RWPE2 (cell line): ENCODE results near the gene NME1.
A peak's percentile ranks its signal among the peaks of the same experiment; 100 is the strongest.
"Not testable (repeated sequence)": the region's sequence is repeated elsewhere in the genome, so short reads cannot be mapped to it uniquely, and the experiment has no call there.

Experiments
- ATAC-seq: fragments of 200-7000 bp; cut with Tn5 transposase; 3 replicates; pipeline ENCODE4 v1.9.1; 2021; ENCODE audit warnings: low read depth
- DNase-seq: peaks from one replicate; pipeline ENCODE4 v3.0.0-alpha.2; 2020; ENCODE audit warnings: low spot score
- H3K27ac ChIP-seq: fragments of 450-650 bp; 2 replicates; pipeline ENCODE4 v1.5.1; 2017; ENCODE audit warnings: mild to moderate bottlenecking; ENCODE audit not compliant: poor library complexity, severe bottlenecking
- H3K27me3 ChIP-seq: fragments of 250-450 bp; sonication (Bioruptor Pico); 2 replicates; pipeline ENCODE4 v1.5.1; 2021; ENCODE audit warnings: mild to moderate bottlenecking, moderate library complexity; ENCODE audit not compliant: insufficient read depth, poor library complexity, severe bottlenecking
- H3K36me3 ChIP-seq: fragments of 250-450 bp; sonication (Bioruptor Pico); 2 replicates; pipeline ENCODE4 v1.5.1; 2020; ENCODE audit warnings: low read depth, mild to moderate bottlenecking, moderate library complexity
- H3K4me1 ChIP-seq: fragments of 250-450 bp; sonication (Bioruptor Pico); 2 replicates; pipeline ENCODE4 v1.5.1; 2021; ENCODE audit warnings: mild to moderate bottlenecking, moderate library complexity; ENCODE audit not compliant: insufficient read depth, poor library complexity, severe bottlenecking
- H3K4me3 ChIP-seq: fragments of 250-450 bp; sonication (Bioruptor Pico); 2 replicates; pipeline ENCODE4 v1.5.1; 2021; ENCODE audit warnings: mild to moderate bottlenecking, moderate library complexity; ENCODE audit not compliant: severe bottlenecking
- H3K9me3 ChIP-seq: fragments of 250-450 bp; sonication (Bioruptor Pico); 2 replicates; pipeline ENCODE4 v1.5.1; 2021; ENCODE audit warnings: mild to moderate bottlenecking, moderate library complexity; ENCODE audit not compliant: severe bottlenecking
- TF ChIP-seq, protein P1 (sequence below): fragments of 450-650 bp; IDR thresholded peaks from one replicate; pipeline ENCODE4 v1.5.1; 2017; ENCODE audit warnings: mild to moderate bottlenecking, moderate library complexity; ENCODE audit not compliant: poor library complexity, severe bottlenecking

The NME1 gene

DNA sequence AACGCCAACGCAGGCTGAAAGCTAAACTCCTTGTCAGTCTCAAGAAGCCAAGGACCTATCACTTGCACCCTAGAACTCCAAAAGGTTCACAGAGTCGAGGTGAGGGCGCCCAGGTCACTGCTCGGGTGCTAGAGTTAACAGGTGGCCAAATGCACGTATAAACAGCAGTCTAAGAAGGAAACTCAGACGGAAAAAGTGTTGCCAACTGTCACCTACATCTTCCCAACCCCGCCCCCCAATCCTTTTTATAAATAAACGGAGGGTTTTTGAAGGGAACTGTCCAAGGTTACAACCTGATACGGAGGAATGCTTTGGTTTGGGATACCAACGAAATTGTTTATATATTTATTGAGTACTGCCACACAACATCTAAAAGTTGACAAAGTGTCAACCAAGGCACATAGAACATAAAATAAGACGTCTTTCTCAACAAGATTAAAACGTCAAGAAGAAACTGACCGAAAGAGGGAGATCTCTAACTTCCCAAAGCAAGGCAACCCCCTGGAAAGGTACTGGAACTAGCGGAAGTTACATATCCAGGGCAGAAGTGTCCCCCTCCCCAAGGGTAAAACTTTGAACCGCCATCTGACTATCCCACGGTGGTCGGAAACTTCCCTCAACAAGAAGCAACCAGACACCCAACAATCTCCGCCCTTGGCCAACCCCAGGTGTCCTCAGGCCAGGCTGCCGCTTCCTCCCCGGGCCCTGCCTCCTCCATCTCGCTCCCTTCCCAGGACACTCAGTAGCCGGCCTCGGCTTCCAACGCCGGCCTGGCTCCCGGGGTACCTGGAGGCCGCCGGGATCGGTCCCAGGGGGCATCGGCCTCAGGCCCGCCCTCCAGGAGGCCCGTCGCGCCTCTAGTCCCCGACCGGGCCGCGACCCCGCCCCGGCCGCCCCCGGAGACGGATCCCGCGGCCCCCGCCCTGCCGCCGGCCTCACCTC lies 33.7 kb upstream of the NME1 start:
- peaks cover 17% of the 10 kb centered on the region for H3K4me1 ChIP-seq
- H3K9me3 ChIP-seq, result no peaks in the 10 kb centered on the region
- H3K36me3 ChIP-seq, result 0 out of 2 replicates have a peak, but pooled peaks cover 4% of the 10 kb centered on the region
- H3K27me3 ChIP-seq, result no peaks in the 10 kb centered on the region
- DNase-seq (peak; percentile 66), ATAC-seq (peak; percentile 53)
- H3K4me3 ChIP-seq, result peak overlapping the region; percentile 75
- TF ChIP-seq, protein P1, sequence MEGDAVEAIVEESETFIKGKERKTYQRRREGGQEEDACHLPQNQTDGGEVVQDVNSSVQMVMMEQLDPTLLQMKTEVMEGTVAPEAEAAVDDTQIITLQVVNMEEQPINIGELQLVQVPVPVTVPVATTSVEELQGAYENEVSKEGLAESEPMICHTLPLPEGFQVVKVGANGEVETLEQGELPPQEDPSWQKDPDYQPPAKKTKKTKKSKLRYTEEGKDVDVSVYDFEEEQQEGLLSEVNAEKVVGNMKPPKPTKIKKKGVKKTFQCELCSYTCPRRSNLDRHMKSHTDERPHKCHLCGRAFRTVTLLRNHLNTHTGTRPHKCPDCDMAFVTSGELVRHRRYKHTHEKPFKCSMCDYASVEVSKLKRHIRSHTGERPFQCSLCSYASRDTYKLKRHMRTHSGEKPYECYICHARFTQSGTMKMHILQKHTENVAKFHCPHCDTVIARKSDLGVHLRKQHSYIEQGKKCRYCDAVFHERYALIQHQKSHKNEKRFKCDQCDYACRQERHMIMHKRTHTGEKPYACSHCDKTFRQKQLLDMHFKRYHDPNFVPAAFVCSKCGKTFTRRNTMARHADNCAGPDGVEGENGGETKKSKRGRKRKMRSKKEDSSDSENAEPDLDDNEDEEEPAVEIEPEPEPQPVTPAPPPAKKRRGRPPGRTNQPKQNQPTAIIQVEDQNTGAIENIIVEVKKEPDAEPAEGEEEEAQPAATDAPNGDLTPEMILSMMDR, result peak; percentile 32
- H3K27ac ChIP-seq, result peak overlapping the region; percentile 95

DNA sequence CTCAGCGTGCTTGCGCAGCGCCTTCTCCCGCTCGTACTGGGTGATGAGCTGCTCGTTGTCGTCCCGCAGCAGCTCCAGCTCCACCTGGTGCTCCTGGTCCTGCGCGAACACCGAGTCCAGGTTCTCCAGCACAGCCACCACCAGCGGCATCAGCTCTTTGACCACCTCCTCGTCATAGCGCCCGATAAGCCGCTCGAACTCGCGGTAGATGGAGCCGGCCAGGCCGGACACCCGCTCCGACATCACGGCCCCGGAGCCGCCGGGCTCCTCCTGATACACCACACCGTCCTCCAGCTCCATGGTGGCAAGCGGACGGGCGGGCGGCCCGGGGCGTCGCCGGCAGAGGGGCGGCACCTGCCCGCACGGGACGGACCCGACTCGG lies 33.0 kb upstream of the NME1 start:
- ATAC-seq, result peak; percentile 50
- peak overlapping the region; percentile 95 for H3K27ac ChIP-seq

DNA sequence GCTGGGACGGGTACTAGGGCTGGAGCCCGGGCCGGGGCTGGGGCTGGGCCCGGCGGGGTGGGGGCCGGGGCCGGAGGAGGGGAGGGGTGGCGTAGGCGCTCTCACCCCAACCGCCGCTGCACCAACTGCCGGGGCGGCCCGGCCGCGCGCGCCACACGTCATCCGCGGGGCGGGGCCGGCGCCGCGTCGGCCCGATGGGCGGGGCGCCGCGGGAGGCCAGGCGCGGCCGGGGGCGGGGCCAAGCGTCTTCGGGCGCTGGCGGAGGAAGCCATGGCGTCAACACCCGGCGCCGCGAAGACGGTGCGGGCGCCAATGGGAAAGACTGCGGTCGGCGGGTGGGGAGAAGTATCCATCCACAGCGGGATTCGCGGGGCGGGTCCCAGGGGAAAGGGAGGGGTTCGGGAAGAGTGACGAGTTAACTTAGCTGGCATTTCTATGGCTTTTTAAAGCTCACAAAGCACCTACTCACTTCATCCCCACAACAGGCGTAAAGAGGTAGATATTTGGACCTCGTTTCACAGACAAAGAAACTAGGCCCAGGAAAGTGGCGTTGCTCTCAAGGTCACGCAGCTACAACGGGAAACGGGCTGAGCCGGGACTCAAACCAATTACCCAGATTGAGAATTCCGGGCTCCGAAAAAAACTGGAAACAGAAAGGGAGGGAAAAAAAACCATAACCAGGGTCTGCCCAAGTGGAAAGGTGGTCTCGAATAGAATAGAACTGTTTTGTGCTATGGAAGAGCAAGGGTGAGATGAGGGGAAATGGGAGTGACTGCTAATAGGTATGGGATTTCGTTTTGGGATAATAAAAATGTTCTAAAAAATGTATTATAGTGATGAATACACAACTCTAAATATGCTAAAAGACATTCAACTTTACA lies 32.4 kb upstream of the NME1 start, which contains the start of gene SPAG9:
Gene SPAG9 (minus strand): TSS at position 130 of the 881 bp plus-strand sequence. CDS start 212 bp downstream, outside the sequence.
- 0 out of 2 replicates have a peak, but pooled peaks cover 4% of the 10 kb centered on the region for H3K36me3 ChIP-seq
- peak within 1 kb of the TSS; percentile 95 for H3K27ac ChIP-seq
- DNase-seq (peak; percentile 97), ATAC-seq (peak; percentile 76)
- peak within 1 kb of the TSS; percentile 75 for H3K4me3 ChIP-seq
- H3K4me1 ChIP-seq, result peaks cover 17% of the 10 kb centered on the region
- TF ChIP-seq, protein P1, result no peak
- no peaks in the 10 kb centered on the region for H3K9me3 ChIP-seq
- no peaks in the 10 kb centered on the region for H3K27me3 ChIP-seq

More for the DNA sequence above, 33.0 kb upstream of the NME1 start:
- H3K27me3 ChIP-seq, result no peaks in the 10 kb centered on the region
- TF ChIP-seq, protein P1, result no peak
- H3K36me3 ChIP-seq, result 0 out of 2 replicates have a peak, but pooled peaks cover 4% of the 10 kb centered on the region
- H3K4me3 ChIP-seq, result peak overlapping the region; percentile 75
- no peaks in the 10 kb centered on the region for H3K9me3 ChIP-seq
- peaks cover 17% of the 10 kb centered on the region for H3K4me1 ChIP-seq
- peak; percentile 73 for DNase-seq

DNA sequence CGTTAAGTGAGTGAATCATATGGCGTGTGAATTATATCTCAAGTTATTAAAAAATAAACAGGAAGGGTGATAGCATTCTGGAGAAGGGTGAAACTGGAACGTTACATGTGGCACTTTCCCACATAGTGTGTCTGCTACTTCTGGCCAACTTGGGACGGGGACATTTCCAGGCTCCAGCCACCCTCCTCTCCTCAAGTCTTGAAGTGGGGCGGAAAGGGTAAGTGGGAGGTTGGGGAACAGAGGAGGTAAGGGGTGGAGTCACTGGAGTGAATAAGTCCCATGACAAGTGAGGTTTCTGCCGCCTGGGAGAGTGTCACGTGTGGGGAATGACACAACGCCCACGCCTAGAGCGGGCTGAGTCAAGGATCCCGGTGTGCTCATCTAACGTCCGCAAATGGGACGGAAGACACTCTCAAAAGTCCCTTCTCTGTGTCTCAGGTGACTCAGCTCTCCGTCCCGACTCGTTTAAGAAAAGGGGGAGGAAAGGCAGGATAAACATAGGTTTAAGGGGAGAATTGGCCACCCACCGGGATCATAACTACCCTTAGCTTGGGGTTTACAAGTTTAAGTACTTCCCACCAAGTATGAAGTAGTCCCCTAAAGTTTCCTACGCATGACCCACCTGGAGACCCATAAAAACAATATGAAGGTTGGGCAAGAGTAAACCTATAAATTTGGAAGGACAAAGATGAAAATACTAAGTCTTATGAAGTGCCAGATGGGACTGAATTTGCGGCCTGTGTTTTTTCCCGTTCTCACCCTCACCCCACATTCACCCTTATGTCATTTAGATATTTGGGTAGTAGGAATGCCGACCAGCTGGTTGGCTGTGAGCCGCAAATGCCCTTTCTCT lies 31.5 kb upstream of the NME1 start:
- peak; percentile 63 for ATAC-seq
- peak overlapping the region; percentile 95 for H3K27ac ChIP-seq
- peaks cover 17% of the 10 kb centered on the region for H3K4me1 ChIP-seq
- TF ChIP-seq, protein P1, result no peak
- DNase-seq, result peak; percentile 92
- peak overlapping the region; percentile 75 for H3K4me3 ChIP-seq
- no peaks in the 10 kb centered on the region for H3K9me3 ChIP-seq
- 0 out of 2 replicates have a peak, but pooled peaks cover 4% of the 10 kb centered on the region for H3K36me3 ChIP-seq
- H3K27me3 ChIP-seq, result no peaks in the 10 kb centered on the region

DNA sequence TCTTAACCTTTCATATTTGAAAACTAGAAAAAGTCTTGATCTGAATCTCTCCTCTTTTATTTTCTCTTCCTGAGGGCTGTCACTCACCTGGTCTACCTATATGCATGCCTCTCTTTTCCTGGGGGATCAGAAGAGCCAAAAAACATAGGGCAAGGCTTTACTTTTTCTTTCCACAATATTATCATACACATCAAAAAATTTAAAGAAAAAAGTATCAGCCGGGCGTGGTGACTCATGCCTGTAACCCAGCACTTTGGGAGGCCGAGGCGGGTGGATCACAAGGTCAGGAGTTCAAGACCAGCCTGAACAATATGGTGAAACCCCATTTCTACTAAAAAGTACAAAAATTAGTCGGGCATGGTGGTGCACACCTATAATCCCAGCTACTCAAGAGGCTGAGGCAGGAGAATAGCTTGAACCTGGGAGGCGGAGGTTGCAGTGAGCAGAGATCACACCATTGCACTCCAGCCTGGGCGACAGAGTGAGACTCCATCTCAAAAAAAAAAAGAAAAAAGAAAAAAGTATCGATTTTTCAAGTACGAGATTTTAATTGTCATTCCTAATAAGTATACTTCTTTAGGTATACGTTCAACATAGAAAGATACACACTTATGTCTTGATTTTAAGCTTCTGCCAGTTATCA lies 30.8 kb upstream of the NME1 start:
- Histone ChIP-seq H3K4me3 (peak overlapping the region; percentile 75), H3K4me1 (peaks cover 17% of the 10 kb centered on the region), H3K27ac (peak overlapping the region; percentile 95)
- not testable (repeated sequence) for H3K36me3 ChIP-seq, H3K9me3 ChIP-seq, ATAC-seq, H3K27me3 ChIP-seq, DNase-seq
